ENCODE results near the gene OPHN1.

- no peak for TF ChIP-seq CTCF (IDR thresholded peaks at IDR 0.05)
- TF ChIP-seq POLR2A (IDR thresholded peaks at IDR 0.05) = no peak
Observed at GRCh38 chrX:68455151-68455510, 21.8 kb upstream of the OPHN1 start.
